Fibroblast of the aortic adventitia (primary cell): ENCODE data around the gene INSC. TPM values are rescaled to one million over a fixed set of nuclear protein-coding genes. Genes with fewer than 3 reads are reported as not detected.

Source experiments
- DNase-seq: peaks from one replicate; pipeline ENCODE4 v3.0.0-alpha.2; 2010; ENCODE audit warnings: low read depth
- H3K4me3 ChIP-seq: 2 replicates; pipeline ENCODE4 v1.5.1; 2011; ENCODE audit warnings: low read depth, mild to moderate bottlenecking, control low read depth, low read length, moderate library complexity
- total RNA-seq: library from RNA; depleted of rRNA; stranded (reverse); fragments of >200 nt; gene quantifications from 2 replicates; pipeline ENCODE4 v1.2.3, GENCODE V29; 2012; ENCODE audit warnings: low replicate concordance
- TF ChIP-seq, protein P1 (sequence below): IDR thresholded peaks from 2 replicates; pipeline ENCODE4 v1.5.1; 2011; ENCODE audit warnings: mild to moderate bottlenecking, low read length, control low read depth, inconsistent platforms; ENCODE audit not compliant: insufficient read depth

The INSC gene
- total RNA-seq, 1 donor = 0.81 TPM

DNA sequence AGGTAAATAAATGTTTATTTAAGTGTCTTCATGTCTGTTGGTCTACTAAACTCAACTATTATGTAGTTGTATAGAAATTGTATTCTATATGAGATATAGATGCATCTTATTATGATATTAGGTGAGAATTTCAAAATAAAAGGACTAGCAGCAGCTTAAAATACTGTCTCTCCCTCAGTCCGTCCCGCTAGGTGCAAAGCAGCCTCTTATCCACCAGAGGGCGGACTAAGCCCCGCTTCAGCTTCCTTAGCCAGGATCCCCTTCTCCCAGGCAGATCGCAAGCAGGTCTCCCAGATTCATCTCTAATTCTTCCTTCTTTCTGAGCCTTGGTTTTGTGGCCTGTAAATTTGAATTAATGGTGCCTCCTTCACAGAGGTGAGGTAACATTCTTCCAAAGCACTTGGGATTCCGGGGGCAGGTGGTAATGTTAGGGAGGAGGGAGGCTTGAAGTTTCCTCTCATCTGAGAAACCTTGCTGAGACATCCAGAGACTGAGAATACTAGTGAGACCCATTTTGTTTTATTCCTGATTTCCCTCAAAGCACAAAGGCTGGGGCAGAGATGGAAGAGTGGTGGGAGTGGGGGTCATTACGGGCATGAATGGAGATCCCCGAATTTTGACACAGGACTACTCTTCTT is 13.5 kb upstream of the INSC start:
- TF ChIP-seq, protein P1, sequence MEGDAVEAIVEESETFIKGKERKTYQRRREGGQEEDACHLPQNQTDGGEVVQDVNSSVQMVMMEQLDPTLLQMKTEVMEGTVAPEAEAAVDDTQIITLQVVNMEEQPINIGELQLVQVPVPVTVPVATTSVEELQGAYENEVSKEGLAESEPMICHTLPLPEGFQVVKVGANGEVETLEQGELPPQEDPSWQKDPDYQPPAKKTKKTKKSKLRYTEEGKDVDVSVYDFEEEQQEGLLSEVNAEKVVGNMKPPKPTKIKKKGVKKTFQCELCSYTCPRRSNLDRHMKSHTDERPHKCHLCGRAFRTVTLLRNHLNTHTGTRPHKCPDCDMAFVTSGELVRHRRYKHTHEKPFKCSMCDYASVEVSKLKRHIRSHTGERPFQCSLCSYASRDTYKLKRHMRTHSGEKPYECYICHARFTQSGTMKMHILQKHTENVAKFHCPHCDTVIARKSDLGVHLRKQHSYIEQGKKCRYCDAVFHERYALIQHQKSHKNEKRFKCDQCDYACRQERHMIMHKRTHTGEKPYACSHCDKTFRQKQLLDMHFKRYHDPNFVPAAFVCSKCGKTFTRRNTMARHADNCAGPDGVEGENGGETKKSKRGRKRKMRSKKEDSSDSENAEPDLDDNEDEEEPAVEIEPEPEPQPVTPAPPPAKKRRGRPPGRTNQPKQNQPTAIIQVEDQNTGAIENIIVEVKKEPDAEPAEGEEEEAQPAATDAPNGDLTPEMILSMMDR = peak; percentile 98
- no peak overlapping the region for H3K4me3 ChIP-seq
- peak; percentile 81 for DNase-seq

DNA sequence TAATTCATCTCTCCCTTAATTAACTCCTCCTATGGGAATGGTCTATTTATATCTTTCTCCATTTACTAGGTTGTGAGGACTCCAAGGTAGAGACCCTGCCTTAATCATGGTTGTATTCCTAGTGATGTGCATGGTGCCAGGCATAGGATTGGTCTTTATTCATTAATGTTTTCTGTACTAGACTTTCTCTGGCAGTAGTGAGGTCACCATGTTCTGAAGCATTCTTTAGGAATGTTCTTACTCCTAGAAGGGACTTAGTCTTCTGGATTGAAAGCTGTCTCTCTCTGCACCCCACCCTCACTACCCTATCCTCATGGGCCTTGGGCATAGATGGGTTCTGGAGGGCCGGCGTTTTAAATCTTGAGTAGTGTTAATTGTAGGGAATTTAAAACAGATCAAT is 10.6 kb upstream of the INSC start:
- TF ChIP-seq, protein P1 = no peak
- no peak overlapping the region for H3K4me3 ChIP-seq
- no peak for DNase-seq

DNA sequence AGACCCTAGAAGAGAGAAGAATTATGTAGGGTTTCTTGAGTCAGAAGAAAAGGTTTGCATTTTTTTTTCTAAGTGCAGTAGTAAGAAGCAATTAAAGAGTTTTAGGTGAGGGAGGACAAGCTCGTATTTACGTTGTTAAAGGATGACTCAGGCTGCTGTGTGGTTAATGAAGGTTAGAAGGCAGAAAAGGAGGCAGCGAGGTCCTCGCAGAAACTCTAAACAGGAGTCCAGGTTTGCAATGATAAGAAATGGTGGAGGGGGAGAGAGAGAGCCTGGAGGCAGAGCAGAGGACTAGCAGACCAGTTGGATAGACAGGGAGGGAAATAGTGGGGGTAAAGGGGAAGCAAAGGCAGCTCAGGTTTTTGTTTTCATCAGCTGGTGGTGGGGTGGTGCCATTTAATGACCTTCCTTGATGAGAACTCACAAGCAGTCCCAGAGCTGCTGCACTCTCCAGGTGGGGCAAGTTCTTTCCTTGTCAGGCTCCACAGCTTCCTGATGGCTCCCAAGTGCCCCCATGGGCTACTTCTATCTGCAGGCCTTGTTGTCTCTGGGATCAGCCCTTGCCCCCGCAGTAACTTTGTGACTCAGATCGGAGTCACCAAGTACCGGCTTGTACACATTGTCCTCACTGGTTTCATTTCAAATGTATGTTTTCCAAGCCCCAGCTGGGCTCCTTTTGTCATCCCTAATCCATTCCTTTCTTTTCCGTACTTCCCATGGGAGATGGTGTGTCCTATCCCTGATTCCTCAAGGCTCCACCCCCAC is 8.3 kb upstream of the INSC start:
- TF ChIP-seq, protein P1 = no peak
- DNase-seq = peak; percentile 51
- H3K4me3 ChIP-seq = no peak overlapping the region

DNA sequence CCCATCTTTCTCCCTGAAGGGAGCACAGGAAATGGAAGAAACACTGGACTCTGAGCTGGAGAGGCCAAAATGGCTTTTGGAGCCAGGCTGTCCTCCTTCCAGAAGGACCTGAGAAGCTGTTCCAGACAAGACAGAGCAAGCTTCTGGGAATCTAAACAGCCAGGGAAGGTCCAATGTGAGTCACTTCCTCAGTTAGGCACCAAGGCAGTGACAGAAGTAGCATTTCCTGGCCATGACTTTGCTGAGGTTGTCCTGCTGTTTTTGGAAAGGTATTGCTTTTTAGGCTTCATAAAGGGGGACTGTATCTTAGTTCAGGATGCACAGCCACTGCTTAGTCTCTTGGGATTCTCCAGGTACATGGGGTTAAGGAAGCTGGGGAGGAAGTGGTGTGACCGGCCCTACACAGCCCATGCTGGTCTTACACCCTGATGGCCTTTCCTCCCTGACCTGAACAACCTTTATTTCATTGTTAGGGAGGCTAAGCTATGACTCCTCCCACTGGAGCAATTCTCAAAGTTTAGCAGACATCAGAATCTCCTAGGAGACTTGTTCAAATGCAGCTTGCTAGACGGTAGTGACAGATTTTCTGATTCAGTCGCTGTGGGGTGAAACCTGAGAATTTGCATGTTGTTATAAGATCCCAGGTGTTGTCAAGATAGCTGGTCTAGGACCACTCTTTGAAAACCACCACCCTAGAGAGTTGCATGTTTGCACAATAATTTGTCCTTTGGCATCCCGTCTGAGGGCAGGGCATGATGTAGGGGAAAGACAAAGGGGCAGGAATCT is 6.8 kb upstream of the INSC start:
- H3K4me3 ChIP-seq = no peak overlapping the region
- TF ChIP-seq, protein P1 = no peak
- DNase-seq = no peak

DNA sequence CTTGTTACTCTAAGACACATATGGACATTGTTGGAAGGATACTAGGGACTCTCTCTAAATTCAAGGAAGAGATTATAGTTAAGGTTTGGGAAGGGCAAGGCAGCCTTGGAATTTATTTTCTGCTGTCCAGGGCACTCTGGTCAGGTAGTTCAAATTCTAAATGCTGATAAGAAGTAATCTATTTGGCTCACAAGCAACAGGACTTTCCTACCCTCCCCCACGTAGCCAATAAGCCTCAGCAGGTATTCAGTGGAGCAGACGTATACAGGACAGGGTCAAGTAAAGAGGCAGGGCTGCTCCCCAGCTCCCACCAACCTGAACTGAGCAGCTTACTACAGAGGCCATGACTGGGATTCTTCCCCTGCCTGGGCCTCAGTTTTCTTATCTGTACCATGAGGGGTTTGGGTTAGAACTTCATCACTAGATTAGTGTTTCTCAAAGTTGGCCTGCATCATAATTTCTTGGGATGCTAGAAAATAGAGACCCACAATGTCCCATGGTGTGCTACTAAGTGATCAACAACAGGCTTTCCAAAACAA is 6.1 kb upstream of the INSC start:
- no peak for DNase-seq
- TF ChIP-seq, protein P1 = no peak
- no peak overlapping the region for H3K4me3 ChIP-seq

DNA sequence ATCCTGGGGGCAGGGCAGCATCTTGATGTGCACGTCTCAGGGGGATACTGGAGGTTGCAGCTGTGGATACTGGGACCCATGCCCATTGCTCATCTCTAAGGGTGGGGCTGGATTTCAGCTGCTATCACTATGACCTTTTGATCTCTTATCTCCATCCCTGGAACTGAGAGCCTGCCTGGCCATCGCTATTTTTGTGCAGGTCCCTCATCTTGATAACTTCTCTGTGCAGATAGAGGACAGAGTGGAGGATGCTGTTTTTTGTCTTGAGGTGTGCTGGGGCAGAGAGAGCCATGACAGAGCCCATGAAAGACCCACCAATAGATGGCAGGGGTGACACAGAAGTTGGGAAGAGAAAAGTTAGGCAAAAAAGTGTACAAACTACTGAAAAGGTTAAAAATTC is 5.1 kb upstream of the INSC start:
- DNase-seq = no peak
- TF ChIP-seq, protein P1 = no peak
- no peak overlapping the region for H3K4me3 ChIP-seq
